GM18519 (cell line): Measurements from ENCODE around the gene SMYD3.

Experiments
- ATAC-seq: cut with Tn5 transposase; IDR thresholded peaks from one replicate; pipeline ENCODE4 v1.9.1; 2021; ENCODE audit warnings: mild to moderate bottlenecking, moderate library complexity; ENCODE audit not compliant: unreplicated experiment, low FRiP score

Gene SMYD3

GRCh38 chr1:246517391-246517790 lies 10.3 kb upstream of the SMYD3 start:
- ATAC-seq = no peak

GRCh38 chr1:246516126-246516525 lies 9.0 kb upstream of the SMYD3 start:
- no peak for ATAC-seq

DNA sequence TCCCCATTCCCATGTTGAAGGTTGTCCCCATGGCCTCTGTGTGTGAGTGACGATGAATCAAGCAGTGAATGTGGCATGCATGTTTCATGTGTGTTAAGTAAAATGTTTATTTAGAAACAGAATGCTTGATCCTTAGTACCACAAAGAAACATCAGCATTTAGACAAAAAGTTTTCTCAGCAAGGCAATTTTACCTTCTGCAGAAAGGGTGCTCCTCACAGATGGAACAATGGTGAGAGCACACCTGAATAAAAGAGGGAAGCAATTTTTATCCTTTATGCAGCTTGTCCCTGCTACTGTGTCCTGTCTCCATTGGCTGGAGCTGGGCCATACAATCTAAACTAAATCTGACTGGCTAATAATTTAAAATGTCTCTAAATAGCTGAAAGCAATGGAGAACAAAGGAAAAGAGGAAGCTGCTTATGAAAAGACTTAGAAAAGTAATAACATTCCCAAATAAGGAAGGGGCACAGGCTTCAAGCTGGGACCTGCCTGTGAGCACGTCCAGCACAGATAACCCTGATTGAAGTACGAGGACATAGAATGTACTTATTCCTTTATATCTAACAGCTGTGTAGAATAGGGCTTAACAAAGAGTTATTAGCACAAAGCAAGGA lies 8.4 kb upstream of the SMYD3 start:
- no peak for ATAC-seq

DNA sequence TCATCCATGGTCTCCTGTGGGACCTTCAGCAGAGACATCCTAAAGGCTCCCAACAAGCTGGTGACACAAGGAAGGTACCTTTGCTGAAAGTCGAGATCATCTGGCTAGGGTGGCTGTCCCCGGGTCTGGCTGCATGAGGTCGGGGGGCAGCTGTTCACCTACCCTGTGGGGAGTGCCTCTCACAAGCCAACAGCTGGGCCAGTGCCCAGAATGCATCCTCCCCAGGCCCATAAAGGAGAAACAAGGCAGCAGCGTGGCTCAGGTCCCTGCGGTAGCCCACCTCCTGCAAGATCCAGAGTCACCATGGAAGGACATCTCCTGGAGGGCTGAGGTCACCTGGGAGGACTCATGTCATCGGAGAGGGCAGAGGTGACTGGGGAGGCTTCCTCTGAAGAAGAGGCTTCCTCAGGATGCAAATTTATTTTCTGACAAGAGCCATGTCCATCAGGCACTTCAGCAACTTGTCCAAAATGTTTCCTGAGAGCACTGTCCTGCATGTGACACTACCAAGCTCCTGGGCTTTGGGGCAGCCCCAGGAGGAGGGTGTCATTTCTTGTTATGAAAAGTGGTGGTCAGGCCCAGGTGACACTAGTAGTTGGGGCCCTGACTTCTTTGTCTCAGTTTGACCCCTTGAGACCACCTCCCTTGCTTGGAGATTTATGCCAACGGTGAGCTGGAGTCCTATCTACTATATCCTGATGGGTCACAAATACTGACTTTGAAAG lies 6.7 kb upstream of the SMYD3 start:
- ATAC-seq = no peak

- ATAC-seq = no peak
Observed at GRCh38 chr1:246513041-246513440, 6.0 kb upstream of the SMYD3 start.

DNA sequence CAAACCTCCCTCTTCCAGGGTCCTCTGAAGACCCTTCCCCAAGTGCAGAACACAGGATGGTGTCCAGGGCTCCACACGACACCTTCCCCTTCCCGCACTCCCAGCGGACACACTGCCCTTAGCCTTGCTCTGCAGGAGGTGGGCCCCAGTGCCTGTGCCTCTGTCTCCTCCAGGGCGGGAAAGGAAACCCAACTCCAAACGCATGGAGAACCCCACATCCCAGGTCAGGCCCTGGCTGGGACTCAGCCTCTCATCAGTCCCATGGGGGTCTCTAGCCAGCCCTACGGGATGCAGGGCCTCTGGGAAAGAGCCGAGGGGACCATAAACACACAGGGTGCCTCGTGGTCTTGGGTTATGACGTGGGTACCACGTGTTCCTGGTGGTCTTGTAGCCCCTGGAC lies 5.6 kb upstream of the SMYD3 start:
- ATAC-seq = no peak

- ATAC-seq = no peak
Observed at GRCh38 chr1:246512230-246512629, 5.2 kb upstream of the SMYD3 start.

DNA sequence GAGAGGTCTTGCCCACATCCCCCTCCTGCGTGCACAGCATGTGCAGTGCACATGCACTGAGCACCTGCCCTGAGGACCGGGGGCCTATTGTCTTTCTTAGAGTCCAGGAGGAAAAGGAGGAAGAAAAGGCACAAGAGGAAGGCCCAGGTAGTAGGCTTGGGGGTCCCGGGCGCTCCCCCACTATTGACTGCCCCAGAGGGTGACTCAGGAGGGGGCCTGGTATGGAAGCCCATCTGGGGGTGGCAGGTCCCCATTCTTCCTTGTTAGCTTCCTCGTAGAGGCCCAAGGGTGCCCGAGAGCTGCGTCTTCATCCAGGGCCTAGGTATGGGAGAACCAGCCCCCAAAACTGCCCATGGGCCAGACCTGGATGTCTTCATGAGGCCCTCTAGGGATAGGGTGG lies 4.1 kb upstream of the SMYD3 start:
- ATAC-seq = no peak

- no peak for ATAC-seq
Observed at GRCh38 chr1:246510147-246511030, 3.3 kb upstream of the SMYD3 start.

DNA sequence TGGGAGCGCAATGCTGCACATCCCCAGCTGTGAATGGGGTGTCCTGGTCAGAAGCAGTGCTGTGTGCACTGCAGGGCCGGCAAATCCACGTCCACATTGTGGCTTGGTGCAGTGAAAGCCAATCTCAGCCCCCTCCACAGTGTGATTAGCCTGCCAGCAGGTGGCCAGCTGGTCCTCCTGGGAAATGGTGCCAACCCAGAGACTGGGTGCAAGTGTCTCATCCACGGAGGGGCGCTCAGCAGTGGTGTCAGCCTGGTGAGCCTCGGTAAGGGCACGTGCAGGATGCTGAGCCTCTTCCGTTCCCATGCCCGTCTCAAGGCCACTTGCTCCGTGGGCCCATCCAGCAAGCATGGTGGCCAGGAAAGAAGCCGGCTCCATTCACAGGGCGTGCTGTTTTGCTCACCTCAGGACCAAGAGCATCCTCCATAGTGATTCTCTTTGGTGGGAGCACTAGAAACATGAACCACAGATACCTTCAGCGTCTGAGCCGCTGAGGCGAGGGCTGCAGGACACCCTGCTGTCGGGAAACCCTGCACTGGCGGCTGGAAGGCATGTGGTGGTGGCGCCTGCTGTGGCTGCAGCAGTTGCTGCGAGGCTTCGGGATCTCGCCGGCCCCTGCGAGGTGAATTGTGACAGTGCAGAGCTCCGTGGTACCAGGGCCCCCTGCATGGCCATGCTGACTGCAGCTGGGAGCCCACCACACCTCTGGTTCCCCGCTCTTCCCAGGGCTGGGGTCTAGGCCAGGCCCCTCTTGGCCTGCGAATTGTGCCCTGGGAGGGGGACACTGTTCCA lies 2.0 kb upstream of the SMYD3 start:
- no peak for ATAC-seq

GRCh38 chr1:246506367-246506673 lies 759 bp downstream of the SMYD3 start:
- no peak for ATAC-seq

DNA sequence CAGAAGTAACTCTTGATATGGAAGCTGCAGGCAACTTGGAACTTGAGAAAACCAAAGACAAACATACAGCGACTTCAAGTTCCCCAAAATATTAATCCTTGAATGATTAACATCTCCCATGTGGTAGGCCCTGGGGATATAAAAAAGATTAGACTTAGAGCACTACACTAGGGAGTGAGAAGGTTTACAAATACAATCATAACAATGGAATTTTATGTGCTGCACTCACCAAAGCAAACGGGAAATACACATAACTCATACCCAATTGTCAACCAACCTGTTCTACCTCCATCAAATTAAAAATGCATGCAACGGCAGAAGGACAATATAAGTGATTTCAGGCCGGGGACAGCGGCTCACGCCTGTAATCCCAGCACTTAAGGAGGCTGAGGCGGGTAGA lies 3.7 kb downstream of the SMYD3 start:
- no peak for ATAC-seq

GRCh38 chr1:246497331-246497915 lies 9.7 kb downstream of the SMYD3 start:
- ATAC-seq = peak; percentile 50

DNA sequence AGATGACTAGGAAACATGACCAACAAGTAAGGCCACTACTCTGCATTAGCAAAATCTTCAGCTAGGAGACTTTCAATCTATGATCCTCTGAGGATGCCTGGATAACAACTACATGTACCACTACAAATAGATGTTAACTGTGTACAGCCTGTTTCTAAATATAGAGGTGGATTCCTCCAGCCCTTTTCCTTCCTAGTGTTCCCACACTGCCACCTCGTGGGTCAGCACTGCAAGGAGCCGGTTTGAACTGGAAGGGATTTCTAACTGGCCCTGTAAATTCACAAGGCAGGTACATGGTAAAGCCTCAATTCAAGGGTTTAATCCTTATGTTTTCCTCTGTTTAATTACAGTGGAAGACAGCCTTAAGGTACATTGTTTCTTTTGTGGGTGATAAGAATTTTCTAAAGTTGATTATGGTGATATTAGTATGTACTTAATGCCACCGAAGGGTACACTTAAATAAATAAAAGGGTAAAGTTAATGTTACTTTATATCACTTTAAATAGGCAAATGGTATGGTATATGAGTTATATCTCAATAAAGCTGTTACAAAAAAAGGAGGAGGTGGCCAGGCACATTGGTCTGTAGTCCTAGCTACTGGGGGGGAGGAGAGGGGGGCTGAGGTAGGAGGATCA lies 14.4 kb downstream of the SMYD3 start:
- no peak for ATAC-seq

DNA sequence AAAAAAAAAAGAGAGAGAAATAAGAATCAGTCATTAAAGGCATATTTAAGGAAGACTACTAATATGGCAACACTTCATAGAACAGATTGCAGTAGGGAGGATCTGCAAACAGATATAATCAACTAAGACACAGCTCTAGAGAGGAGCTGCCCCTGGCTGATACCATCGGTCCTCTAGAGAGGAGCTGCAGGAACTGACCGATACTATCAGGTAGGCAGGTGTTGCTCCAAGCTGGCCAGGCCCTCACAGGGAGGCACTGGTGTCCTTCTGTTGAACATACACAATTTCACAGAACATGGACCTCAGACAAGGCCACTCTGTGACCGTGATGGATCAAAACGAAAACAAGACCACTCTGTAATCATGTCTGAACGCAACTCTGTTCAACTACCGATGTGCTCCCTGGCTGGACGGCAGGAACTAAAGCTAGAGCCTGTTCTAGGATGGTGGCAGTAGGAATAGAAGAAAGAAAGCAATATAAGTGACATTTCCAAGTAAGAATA lies 15.5 kb downstream of the SMYD3 start:
- ATAC-seq = no peak

DNA sequence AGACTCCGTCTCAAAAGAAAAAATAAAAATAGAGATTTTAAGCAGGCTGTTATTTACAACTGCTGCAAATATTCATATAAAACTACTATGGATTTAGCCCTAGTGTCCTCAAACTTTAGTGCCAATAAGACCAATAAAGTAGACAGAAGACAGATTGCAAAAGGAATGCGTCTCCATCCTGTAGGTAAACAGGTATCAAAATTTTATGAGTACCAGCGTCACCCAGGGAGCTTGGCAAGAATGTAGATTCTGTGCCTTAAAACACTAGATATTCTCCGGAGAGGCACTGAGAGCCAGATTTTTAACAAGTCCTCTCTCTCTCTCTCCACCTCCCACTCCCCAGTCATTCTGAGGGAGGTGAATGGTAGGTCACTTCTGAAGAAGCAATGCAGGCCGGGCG lies 18.4 kb downstream of the SMYD3 start:
- ATAC-seq = no peak

GRCh38 chr1:246483569-246483933 lies 23.5 kb downstream of the SMYD3 start:
- no peak for ATAC-seq

GRCh38 chr1:246482805-246483568 lies 24.1 kb downstream of the SMYD3 start:
- no peak for ATAC-seq

GRCh38 chr1:246479061-246479460 lies 28.0 kb downstream of the SMYD3 start:
- no peak for ATAC-seq
